GM12892 (cell line): ENCODE measurements around the gene TRABD2A.

Experiments used
- POLR2A ChIP-seq: IDR thresholded peaks from 2 replicates; pipeline ENCODE4 v1.6.1; 2011; ENCODE audit warnings: low read depth, low read length, control low read depth
- TAF1 ChIP-seq: IDR thresholded peaks from 2 replicates; pipeline ENCODE4 v1.6.1; 2011; ENCODE audit warnings: low read depth, mild to moderate bottlenecking, control low read depth, low read length, borderline replicate concordance

GRCh38 chr2:84886791-84887190 lies 5.9 kb upstream of the TRABD2A start:
- TF ChIP-seq POLR2A (no peak), TAF1 (no peak)
